Esophagus muscularis mucosa (tissue), 4 donors: ENCODE data around the gene WASF3. TPM values are rescaled to one million over a fixed set of nuclear protein-coding genes. Genes with fewer than 3 reads are reported as not detected.
"Not testable (repeated sequence)": the region's sequence is repeated elsewhere in the genome, so short reads cannot be mapped to it uniquely, and the experiment has no call there.

ENCODE experiments used
- DNase-seq: peaks from one replicate; pipeline ENCODE4 v3.0.0-alpha.2; 2017; ENCODE audit errors: extremely low spot score
- H3K27ac ChIP-seq, 4 donors: fragments of 200-600 bp; sonication (generic); replicated peaks in 1 of 4; 1 replicate in 3 of 4; 2 replicates in 1 of 4; pipeline ENCODE4 v1.5.1; 2016 to 2019; ENCODE audit warnings: mild to moderate bottlenecking in 1 of 4
- H3K27me3 ChIP-seq, 4 donors: fragments of 200-600 bp; sonication (generic); one replicate each; pipeline versions ENCODE4 v1.5.1 to v1.6.0; 2016 to 2019
- H3K36me3 ChIP-seq, 4 donors: fragments of 200-600 bp; sonication (generic); one replicate each; pipeline ENCODE4 v1.5.1; 2016 to 2019
- H3K4me1 ChIP-seq, 4 donors: fragments of 200-600 bp; sonication (generic); one replicate each; pipeline ENCODE4 v1.5.1; 2016 to 2019
- H3K4me3 ChIP-seq, 4 donors: fragments of 200-600 bp; sonication (generic); 1 replicate in 2 of 4; 2 replicates in 2 of 4; pipeline ENCODE4 v1.5.1; 2016 to 2019; ENCODE audit warnings: mild to moderate bottlenecking in 4 of 4, moderate library complexity in 1 of 4
- H3K9me3 ChIP-seq, 4 donors: fragments of 200-600 bp; sonication (generic); 1 replicate in 3 of 4; 2 replicates in 1 of 4; pipeline ENCODE4 v1.5.1; 2016 to 2019
- EP300 ChIP-seq: sonication (generic); formaldehyde crosslinking; IDR thresholded peaks from one replicate; pipeline ENCODE4 v1.6.1; 2017; ENCODE audit warnings: antibody characterized with exemption
- POLR2A ChIP-seq: fragments of 450-650 bp; IDR thresholded peaks from one replicate; pipeline ENCODE4 v1.6.1; 2017; ENCODE audit warnings: antibody characterized with exemption, moderate library complexity, mild to moderate bottlenecking, low read depth
- POLR2AphosphoS5 ChIP-seq, 2 donors: sonication (generic); formaldehyde crosslinking; IDR thresholded peaks; one replicate each; pipeline ENCODE4 v1.6.1; 2017; ENCODE audit warnings: antibody characterized with exemption in 2 of 2
- WGBS: methylation state at CpG from one replicate; pipeline ENCODE4 v1.1.5; 2018; 5-methylcytosine and 5-hydroxymethylcytosine counted together
- intact Hi-C: fragments of 100-400 bp; cut with DNase I; formaldehyde crosslinking; loops from one replicate; pipeline ENCODE4 v1.15.1; 2023
- total RNA-seq, 4 donors: library from RNA; depleted of rRNA; stranded (reverse); fragments of >200 nt; gene quantifications; one replicate each; pipeline versions ENCODE4 v1.1.0 to v1.2.1, GENCODE V29; 2016
- TF ChIP-seq, protein P1 (sequence below), 3 experiments: fragments of 200-600 bp in 2 of 3; fragments of 450-650 bp in 1 of 3; sonication (generic) in 2 of 3; IDR thresholded peaks; one replicate each; pipeline ENCODE4 v1.5.1; 2017 to 2019; ENCODE audit warnings: antibody characterized with exemption in 3 of 3, mild to moderate bottlenecking in 2 of 3, moderate library complexity in 1 of 3

The WASF3 gene
- total RNA-seq, 4 donors from 2014 or later: 16.6 to 19.9 (median 18.4) TPM

DNA sequence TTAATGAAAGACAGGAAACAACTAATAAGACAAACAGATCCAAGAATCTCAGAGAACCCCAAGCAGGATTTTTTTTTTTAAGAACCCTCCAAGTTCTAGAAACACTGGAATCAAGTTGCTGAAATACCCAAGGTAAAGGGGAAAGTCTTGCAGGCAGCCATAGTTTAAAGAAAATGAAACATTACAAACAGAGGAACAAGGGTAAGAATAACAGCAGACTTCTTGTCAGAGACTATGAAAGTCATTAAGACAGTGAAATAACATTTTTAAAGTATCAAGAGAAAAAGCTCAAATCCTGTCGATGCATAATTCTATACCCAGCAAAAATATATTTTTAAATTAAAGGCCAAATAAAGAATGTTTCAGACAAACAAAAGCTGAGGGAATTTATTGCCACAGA, 67.1 kb downstream of the WASF3 start:
- no peaks in the 10 kb centered on the region for H3K36me3 ChIP-seq
- no peak for DNase-seq
- no peak overlapping the region for H3K4me3 ChIP-seq
- H3K27ac ChIP-seq: no peak overlapping the region
- WGBS: 93% methylated on average over 1 of the region's 1 CpG
- intact Hi-C loops: no loop called here
- peaks cover 0 to 13% (median 8%) of the 10 kb centered on the region in 4 donors for H3K9me3 ChIP-seq
- no peaks in the 10 kb centered on the region for H3K4me1 ChIP-seq
- H3K27me3 ChIP-seq: no peaks in the 10 kb centered on the region
- no peak for TF ChIP-seq POLR2AphosphoS5 (IDR thresholded peaks at IDR 0.05)
- TF ChIP-seq POLR2A: no peak
- TF ChIP-seq, protein P1, sequence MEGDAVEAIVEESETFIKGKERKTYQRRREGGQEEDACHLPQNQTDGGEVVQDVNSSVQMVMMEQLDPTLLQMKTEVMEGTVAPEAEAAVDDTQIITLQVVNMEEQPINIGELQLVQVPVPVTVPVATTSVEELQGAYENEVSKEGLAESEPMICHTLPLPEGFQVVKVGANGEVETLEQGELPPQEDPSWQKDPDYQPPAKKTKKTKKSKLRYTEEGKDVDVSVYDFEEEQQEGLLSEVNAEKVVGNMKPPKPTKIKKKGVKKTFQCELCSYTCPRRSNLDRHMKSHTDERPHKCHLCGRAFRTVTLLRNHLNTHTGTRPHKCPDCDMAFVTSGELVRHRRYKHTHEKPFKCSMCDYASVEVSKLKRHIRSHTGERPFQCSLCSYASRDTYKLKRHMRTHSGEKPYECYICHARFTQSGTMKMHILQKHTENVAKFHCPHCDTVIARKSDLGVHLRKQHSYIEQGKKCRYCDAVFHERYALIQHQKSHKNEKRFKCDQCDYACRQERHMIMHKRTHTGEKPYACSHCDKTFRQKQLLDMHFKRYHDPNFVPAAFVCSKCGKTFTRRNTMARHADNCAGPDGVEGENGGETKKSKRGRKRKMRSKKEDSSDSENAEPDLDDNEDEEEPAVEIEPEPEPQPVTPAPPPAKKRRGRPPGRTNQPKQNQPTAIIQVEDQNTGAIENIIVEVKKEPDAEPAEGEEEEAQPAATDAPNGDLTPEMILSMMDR (IDR thresholded peaks at IDR 0.05): no peak
- no peak for TF ChIP-seq EP300

DNA sequence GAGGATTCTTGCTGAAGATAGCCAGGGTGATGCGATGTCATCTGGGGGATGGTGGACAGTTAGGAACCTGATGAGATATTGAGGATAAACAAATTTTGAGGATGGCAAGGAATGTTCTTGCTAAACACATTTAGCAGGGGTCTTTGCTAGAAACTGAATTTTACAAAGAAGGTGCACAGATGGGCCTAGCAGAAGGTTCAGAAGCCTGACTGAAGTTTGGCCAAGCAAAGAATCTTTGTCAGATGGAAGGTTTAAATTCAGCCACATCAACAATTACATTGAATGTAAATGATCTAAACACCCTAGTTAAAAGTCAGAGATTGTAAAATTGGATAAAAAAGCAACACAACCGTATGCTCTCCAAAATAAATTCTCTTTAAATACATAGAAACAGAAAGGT, 68.8 kb downstream of the WASF3 start:
- DNase-seq: no peak
- Histone ChIP-seq H3K27me3 (no peaks in the 10 kb centered on the region), H3K9me3 (peaks cover 0 to 13% (median 8%) of the 10 kb centered on the region in 4 donors), H3K36me3 (no peaks in the 10 kb centered on the region), H3K27ac (no peak overlapping the region), H3K4me3 (no peak overlapping the region), H3K4me1 (no peaks in the 10 kb centered on the region)
- intact Hi-C loops: no loop called here
- TF ChIP-seq EP300 (no peak), POLR2AphosphoS5 (IDR thresholded peaks at IDR 0.05) (no peak)
- TF ChIP-seq, protein P1 (IDR thresholded peaks at IDR 0.05): no peak
- 95% methylated on average over 2 of the region's 2 CpGs for WGBS

GRCh38 chr13:26628706-26629105, 71.2 kb downstream of the WASF3 start:
- intact Hi-C loops: no loop called here
- Histone ChIP-seq H3K36me3 (no peaks in the 10 kb centered on the region), H3K4me1 (no peaks in the 10 kb centered on the region), H3K27me3 (no peaks in the 10 kb centered on the region), H3K4me3 (no peak overlapping the region), H3K27ac (no peak overlapping the region), H3K9me3 (peaks cover 0 to 13% (median 8%) of the 10 kb centered on the region in 4 donors)
- no peak for DNase-seq
- WGBS: 96% methylated on average over 7 of the region's 8 CpGs
- TF ChIP-seq, protein P1 (IDR thresholded peaks at IDR 0.05): peak in 1 of 3 experiments; percentile 3
- TF ChIP-seq POLR2A: no peak

GRCh38 chr13:26629260-26629825, 71.9 kb downstream of the WASF3 start:
- H3K9me3 ChIP-seq: peaks cover 0 to 11% (median 7%) of the 10 kb centered on the region in 4 donors
- no peak overlapping the region for H3K4me3 ChIP-seq
- DNase-seq: no peak
- 89% methylated on average over 5 of the region's 5 CpGs for WGBS
- H3K27me3 ChIP-seq: no peaks in the 10 kb centered on the region
- H3K36me3 ChIP-seq: no peaks in the 10 kb centered on the region
- no peaks in the 10 kb centered on the region for H3K4me1 ChIP-seq
- intact Hi-C loops: no loop called here
- H3K27ac ChIP-seq: no peak overlapping the region
- no peak for TF ChIP-seq EP300
- TF ChIP-seq, protein P1 (IDR thresholded peaks at IDR 0.05): no peak
- TF ChIP-seq POLR2A: no peak
- TF ChIP-seq POLR2AphosphoS5 (IDR thresholded peaks at IDR 0.05): no peak

DNA sequence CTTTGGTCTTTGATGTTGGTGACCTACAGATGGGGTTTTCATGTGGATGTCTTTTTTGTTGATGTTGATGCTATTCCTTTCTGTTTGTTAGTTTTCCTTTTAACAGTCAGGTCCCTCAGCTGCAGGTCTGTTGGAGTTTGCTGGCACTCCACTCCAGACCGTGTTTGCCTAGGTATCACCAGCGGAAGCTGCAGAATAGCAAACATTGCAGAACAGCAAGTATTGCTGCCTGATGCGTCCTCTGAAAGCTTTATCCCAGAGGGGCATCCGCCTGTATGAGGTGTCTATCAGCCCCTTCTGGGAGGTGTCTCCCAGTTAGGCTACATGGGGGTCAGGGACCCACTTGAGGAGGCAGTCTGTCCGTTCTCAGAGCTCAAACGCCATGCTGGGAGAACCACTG, 78.2 kb downstream of the WASF3 start:
- H3K27ac ChIP-seq, H3K27me3 ChIP-seq, H3K4me1 ChIP-seq, H3K36me3 ChIP-seq, DNase-seq, intact Hi-C loops, H3K4me3 ChIP-seq, H3K9me3 ChIP-seq: not testable (repeated sequence)
- WGBS: 98% methylated on average over 5 of the region's 6 CpGs

- WGBS: 80% methylated on average over 8 of the region's 8 CpGs
- H3K4me1 ChIP-seq, DNase-seq, H3K36me3 ChIP-seq, intact Hi-C loops, H3K9me3 ChIP-seq, H3K27me3 ChIP-seq, H3K27ac ChIP-seq, H3K4me3 ChIP-seq: not testable (repeated sequence)
Measured at GRCh38 chr13:26636073-26636472, 78.6 kb downstream of the WASF3 start.
